ENCODE results near the gene CA5A.

DNA sequence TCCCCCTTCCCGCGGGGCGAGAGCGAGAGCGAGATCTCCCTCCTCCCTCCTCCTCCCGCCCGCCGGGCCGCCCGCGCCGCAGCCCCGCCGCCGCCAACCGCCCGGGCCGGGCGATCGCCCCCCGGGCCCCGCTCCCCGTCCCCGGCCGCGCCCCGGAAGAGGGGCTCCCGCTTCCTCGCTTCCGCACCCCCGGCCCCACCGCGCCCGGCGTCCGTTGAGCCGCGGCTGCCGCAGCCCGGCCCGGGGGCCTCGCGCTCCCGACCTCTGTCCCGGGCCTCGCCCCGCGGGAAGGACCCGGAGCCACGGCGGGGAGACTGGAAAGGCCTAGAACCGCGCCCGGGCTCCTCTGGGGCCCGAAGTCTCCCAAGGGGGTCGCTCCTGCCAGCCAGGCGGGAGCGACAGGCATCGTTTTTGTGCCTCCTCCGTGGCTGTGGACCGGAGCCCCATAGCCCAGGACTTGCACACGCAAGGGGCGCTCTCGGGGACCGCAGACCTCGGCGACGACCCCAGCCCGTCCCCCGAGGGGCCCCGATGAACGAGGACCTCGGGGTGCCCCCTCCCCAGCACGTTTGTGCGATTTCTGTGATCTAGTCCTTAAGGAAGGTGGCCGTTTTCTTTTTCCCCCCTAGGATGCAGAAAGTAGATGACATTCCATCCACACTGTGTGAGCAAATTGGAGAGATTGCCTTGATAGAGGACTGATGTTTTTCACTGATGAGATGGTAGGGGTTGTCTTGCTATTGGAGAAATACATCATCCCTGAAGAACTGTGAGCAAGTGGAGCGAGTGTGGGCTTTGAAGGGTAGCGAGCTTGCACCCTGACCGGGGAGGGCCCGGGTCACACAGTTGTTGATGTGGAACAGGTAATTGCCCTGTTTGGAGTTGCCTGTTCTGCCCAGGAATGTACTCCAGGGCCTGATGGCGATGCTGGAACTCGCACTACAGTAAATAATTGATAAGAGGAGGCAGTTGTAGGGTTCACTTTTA is 15.5 kb upstream of the CA5A start:
- TF ChIP-seq, protein P1, sequence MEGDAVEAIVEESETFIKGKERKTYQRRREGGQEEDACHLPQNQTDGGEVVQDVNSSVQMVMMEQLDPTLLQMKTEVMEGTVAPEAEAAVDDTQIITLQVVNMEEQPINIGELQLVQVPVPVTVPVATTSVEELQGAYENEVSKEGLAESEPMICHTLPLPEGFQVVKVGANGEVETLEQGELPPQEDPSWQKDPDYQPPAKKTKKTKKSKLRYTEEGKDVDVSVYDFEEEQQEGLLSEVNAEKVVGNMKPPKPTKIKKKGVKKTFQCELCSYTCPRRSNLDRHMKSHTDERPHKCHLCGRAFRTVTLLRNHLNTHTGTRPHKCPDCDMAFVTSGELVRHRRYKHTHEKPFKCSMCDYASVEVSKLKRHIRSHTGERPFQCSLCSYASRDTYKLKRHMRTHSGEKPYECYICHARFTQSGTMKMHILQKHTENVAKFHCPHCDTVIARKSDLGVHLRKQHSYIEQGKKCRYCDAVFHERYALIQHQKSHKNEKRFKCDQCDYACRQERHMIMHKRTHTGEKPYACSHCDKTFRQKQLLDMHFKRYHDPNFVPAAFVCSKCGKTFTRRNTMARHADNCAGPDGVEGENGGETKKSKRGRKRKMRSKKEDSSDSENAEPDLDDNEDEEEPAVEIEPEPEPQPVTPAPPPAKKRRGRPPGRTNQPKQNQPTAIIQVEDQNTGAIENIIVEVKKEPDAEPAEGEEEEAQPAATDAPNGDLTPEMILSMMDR (IDR thresholded peaks at IDR 0.05), result peak in 2 of 4 experiments; percentile 10 to 12
- TF ChIP-seq POLR2A (IDR thresholded peaks at IDR 0.05), result no peak
- no peak for TF ChIP-seq POLR2AphosphoS5 (IDR thresholded peaks at IDR 0.05)

Measured in gastroesophageal sphincter (tissue), 3 donors.